EL (cell line): ENCODE results near the gene TEF.
A peak's percentile ranks its signal among the peaks of the same experiment; 100 is the strongest.

Source experiments
- DNase-seq: peaks from one replicate; pipeline ENCODE4 v3.0.0-alpha.2; 2016

Gene TEF

GRCh38 chr22:41381329-41382097 is at the start of gene TEF:
Gene TEF (plus strand): TSS chr22:41381942. CDS start chr22:41382045, 103 bp downstream.
- DNase-seq: peak; percentile 99

GRCh38 chr22:41332217-41332939 is 49.4 kb upstream of the TEF start:
- no peak for DNase-seq

- DNase-seq: no peak
These were observed 47.9 kb upstream of the TEF start for GRCh38 chr22:41333806-41334205.

GRCh38 chr22:41334215-41334614 is 47.5 kb upstream of the TEF start:
- no peak for DNase-seq

- no peak for DNase-seq
These were observed 46.6 kb upstream of the TEF start for GRCh38 chr22:41334951-41335635.

GRCh38 chr22:41338614-41339212 is 43.0 kb upstream of the TEF start:
- DNase-seq: no peak

- DNase-seq: no peak
These were observed 41.9 kb upstream of the TEF start for GRCh38 chr22:41339823-41340222.

- DNase-seq: no peak
These were observed 41.4 kb upstream of the TEF start for GRCh38 chr22:41340357-41340756.

- DNase-seq: no peak
These were observed 40.7 kb upstream of the TEF start for GRCh38 chr22:41341012-41341411.

- no peak for DNase-seq
These were observed 39.8 kb upstream of the TEF start for GRCh38 chr22:41341990-41342389.

- DNase-seq: no peak
These were observed 38.4 kb upstream of the TEF start for GRCh38 chr22:41343300-41343699.

- DNase-seq: no peak
These were observed 38.0 kb upstream of the TEF start for GRCh38 chr22:41343717-41344116.

GRCh38 chr22:41344189-41344788 is 37.5 kb upstream of the TEF start:
- DNase-seq: no peak

GRCh38 chr22:41345807-41346335 is 35.9 kb upstream of the TEF start:
- no peak for DNase-seq

- no peak for DNase-seq
These were observed 34.5 kb upstream of the TEF start for GRCh38 chr22:41347066-41347859.

- DNase-seq: no peak
These were observed 32.7 kb upstream of the TEF start for GRCh38 chr22:41348964-41349484.

- DNase-seq: peak; percentile 29
These were observed 31.7 kb upstream of the TEF start for GRCh38 chr22:41350087-41350486.

GRCh38 chr22:41351011-41351410 is 30.7 kb upstream of the TEF start:
- DNase-seq: no peak

- DNase-seq: peak; percentile 77
These were observed 29.7 kb upstream of the TEF start for GRCh38 chr22:41352058-41352457.

- DNase-seq: no peak
These were observed 27.7 kb upstream of the TEF start for GRCh38 chr22:41353862-41354575.

- no peak for DNase-seq
These were observed 26.8 kb upstream of the TEF start for GRCh38 chr22:41354979-41355378.
